Neural progenitor cell (in vitro differentiated cells): Measurements from ENCODE around the gene UBE2G2. TPM values are rescaled to one million over a fixed set of nuclear protein-coding genes. Genes with fewer than 3 reads are reported as not detected.

Source experiments
- DNase-seq: peaks from one replicate; pipeline ENCODE4 v3.0.0-alpha.2; 2016; ENCODE audit warnings: low spot score
- H2AFZ ChIP-seq: fragments of 200-600 bp; sonication (generic); replicated peaks from 2 replicates; pipeline ENCODE4 v1.6.1; 2016; ENCODE audit warnings: antibody characterized with exemption
- H3F3A ChIP-seq: fragments of 200-600 bp; sonication (generic); 2 replicates; pipeline ENCODE4 v1.6.1; 2016; ENCODE audit warnings: antibody characterized with exemption, low read depth
- H3K27ac ChIP-seq: fragments of 200-600 bp; sonication (generic); 2 replicates; pipeline ENCODE4 v1.5.1; 2016; ENCODE audit warnings: mild to moderate bottlenecking
- H3K27me3 ChIP-seq: fragments of 200-600 bp; sonication (generic); 2 replicates; pipeline ENCODE4 v1.6.1; 2016; ENCODE audit warnings: mild to moderate bottlenecking, moderate library complexity
- H3K36me3 ChIP-seq: fragments of 200-600 bp; sonication (generic); 2 replicates; pipeline ENCODE4 v1.5.1; 2016
- H3K4me1 ChIP-seq: fragments of 200-600 bp; sonication (generic); 2 replicates; pipeline ENCODE4 v1.6.1; 2016; ENCODE audit warnings: mixed run types
- H3K4me2 ChIP-seq: fragments of 200-600 bp; sonication (generic); 2 replicates; pipeline ENCODE4 v1.6.1; 2016
- H3K4me3 ChIP-seq: fragments of 200-600 bp; sonication (generic); 2 replicates; pipeline ENCODE4 v1.5.1; 2016
- H3K79me2 ChIP-seq: fragments of 200-600 bp; sonication (generic); 2 replicates; pipeline ENCODE4 v1.6.1; 2016; ENCODE audit warnings: low read depth
- H3K9ac ChIP-seq: fragments of 200-600 bp; sonication (generic); 2 replicates; pipeline ENCODE4 v1.6.1; 2016
- H3K9me3 ChIP-seq: fragments of 200-600 bp; sonication (generic); 2 replicates; pipeline ENCODE4 v1.5.1; 2016; ENCODE audit warnings: low read depth
- H4K20me1 ChIP-seq: fragments of 200-600 bp; sonication (generic); 2 replicates; pipeline ENCODE4 v1.6.1; 2016; ENCODE audit warnings: low read depth
- H3K27ac Mint-ChIP-seq: 3 replicates; pipeline ENCODE4 v1.8.0; 2021; ENCODE audit warnings: mixed read lengths
- H3K27me3 Mint-ChIP-seq: 2 replicates; pipeline ENCODE4 v1.8.0; 2022; ENCODE audit warnings: low read depth, mild to moderate bottlenecking, inconsistent platforms, moderate library complexity, mixed read lengths; ENCODE audit not compliant: insufficient read depth
- H3K36me3 Mint-ChIP-seq: 3 replicates; pipeline ENCODE4 v1.8.0; 2021; ENCODE audit warnings: mixed read lengths
- H3K4me1 Mint-ChIP-seq: 3 replicates; pipeline ENCODE4 v1.8.0; 2021; ENCODE audit warnings: mixed read lengths
- H3K4me3 Mint-ChIP-seq: 3 replicates; pipeline ENCODE4 v1.8.0; 2021; ENCODE audit warnings: mild to moderate bottlenecking, moderate library complexity, mixed read lengths
- H3K9me3 Mint-ChIP-seq: 3 replicates; pipeline ENCODE4 v1.8.0; 2020; ENCODE audit warnings: mixed read lengths
- EZH2 ChIP-seq: fragments of 200-600 bp; sonication (generic); IDR thresholded peaks from 2 replicates; pipeline ENCODE4 v1.6.1; 2017; ENCODE audit warnings: antibody characterized with exemption, mild to moderate bottlenecking, moderate library complexity
- EZH2phosphoT487 ChIP-seq: fragments of 200-600 bp; sonication (generic); IDR thresholded peaks from 2 replicates; pipeline ENCODE4 v1.6.1; 2017; ENCODE audit warnings: antibody characterized with exemption
- total RNA-seq: library from RNA; depleted of rRNA; stranded (reverse); fragments of >200 nt; gene quantifications from 2 replicates; pipeline ENCODE4 v1.2.3, GENCODE V29; 2015; ENCODE audit warnings: low replicate concordance
- TF ChIP-seq, protein P1 (sequence below): fragments of 200-600 bp; sonication (generic); IDR thresholded peaks from 2 replicates; pipeline ENCODE4 v1.5.1; 2017; ENCODE audit warnings: antibody characterized with exemption, mild to moderate bottlenecking

UBE2G2 gene
- total RNA-seq, 1 donor from 2014 or later: 83.1 TPM

GRCh38 chr21:44764319-44765230, 37.0 kb downstream of the UBE2G2 start:
- peaks cover 3% of the 10 kb centered on the region for H4K20me1 ChIP-seq
- no peaks in the 10 kb centered on the region for H3K9me3 ChIP-seq
- H3K27me3 ChIP-seq: no peaks in the 10 kb centered on the region
- peaks cover 13% of the 10 kb centered on the region for H3F3A ChIP-seq
- H3K4me1 Mint-ChIP-seq: peaks cover 31% of the 10 kb centered on the region
- H3K79me2 ChIP-seq: no peaks in the 10 kb centered on the region
- no peak overlapping the region for H3K4me2 ChIP-seq
- no peak overlapping the region for H3K4me3 Mint-ChIP-seq
- no peaks in the 10 kb centered on the region for H3K36me3 ChIP-seq
- no peak overlapping the region for H2AFZ ChIP-seq
- H3K9me3 Mint-ChIP-seq: no peaks in the 10 kb centered on the region
- H3K27ac ChIP-seq: no peak overlapping the region
- peaks cover 2% of the 10 kb centered on the region for H3K36me3 Mint-ChIP-seq
- no peak overlapping the region for H3K4me3 ChIP-seq
- H3K27me3 Mint-ChIP-seq: peaks cover 8% of the 10 kb centered on the region
- no peak overlapping the region for H3K27ac Mint-ChIP-seq
- peak; percentile 39 for DNase-seq
- TF ChIP-seq EZH2: no peak
- no peak for TF ChIP-seq EZH2phosphoT487
- TF ChIP-seq, protein P1, sequence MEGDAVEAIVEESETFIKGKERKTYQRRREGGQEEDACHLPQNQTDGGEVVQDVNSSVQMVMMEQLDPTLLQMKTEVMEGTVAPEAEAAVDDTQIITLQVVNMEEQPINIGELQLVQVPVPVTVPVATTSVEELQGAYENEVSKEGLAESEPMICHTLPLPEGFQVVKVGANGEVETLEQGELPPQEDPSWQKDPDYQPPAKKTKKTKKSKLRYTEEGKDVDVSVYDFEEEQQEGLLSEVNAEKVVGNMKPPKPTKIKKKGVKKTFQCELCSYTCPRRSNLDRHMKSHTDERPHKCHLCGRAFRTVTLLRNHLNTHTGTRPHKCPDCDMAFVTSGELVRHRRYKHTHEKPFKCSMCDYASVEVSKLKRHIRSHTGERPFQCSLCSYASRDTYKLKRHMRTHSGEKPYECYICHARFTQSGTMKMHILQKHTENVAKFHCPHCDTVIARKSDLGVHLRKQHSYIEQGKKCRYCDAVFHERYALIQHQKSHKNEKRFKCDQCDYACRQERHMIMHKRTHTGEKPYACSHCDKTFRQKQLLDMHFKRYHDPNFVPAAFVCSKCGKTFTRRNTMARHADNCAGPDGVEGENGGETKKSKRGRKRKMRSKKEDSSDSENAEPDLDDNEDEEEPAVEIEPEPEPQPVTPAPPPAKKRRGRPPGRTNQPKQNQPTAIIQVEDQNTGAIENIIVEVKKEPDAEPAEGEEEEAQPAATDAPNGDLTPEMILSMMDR: no peak
- H3K4me1 ChIP-seq: peaks cover 12% of the 10 kb centered on the region
- H3K9ac ChIP-seq: no peak overlapping the region

DNA sequence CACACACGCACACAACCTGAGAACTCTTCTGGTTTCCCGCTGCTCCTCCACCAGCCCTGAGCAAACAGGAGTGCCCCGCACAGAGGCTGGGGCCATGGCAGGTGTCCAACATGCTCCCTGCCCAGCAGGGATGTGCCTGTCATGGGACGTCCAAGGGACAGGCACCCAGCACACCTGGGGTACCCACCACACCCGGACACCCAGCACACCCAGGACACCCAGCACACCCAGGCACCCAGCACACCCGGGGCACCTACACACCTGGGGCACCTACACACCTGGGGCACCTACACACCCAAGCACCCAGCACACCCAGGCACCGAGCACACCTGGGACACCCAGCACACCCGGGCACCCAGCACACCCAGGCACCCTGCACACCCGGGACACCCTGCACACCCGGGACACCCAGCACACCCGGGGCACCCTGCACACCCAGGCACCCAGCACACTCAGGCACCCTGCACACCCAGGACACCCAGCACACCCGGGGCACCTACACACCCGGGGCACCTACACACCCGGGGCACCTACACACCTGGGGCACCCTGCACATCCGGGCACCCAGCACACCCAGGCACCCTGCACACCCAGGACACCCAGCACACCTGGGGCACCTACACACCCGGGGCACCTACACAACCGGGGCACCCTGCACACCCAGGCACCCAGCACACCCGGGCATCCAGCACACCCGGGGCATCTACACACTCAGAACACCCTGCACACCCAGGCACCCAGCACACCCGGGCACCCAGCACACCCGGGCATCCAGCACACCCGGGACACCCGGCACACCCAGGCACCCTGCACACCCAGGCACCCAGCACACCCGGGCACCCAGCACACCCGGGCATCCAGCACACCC, 37.9 kb downstream of the UBE2G2 start:
- Histone ChIP-seq H3K27me3 (no peaks in the 10 kb centered on the region), H3F3A (peaks cover 6% of the 10 kb centered on the region), H3K4me2 (no peak overlapping the region), H3K9me3 (no peaks in the 10 kb centered on the region), H4K20me1 (peaks cover 3% of the 10 kb centered on the region), H3K36me3 (no peaks in the 10 kb centered on the region), H2AFZ (no peak overlapping the region), H3K4me3 (no peak overlapping the region), H3K4me1 (peaks cover 8% of the 10 kb centered on the region), H3K9ac (no peak overlapping the region), H3K27ac (no peak overlapping the region), H3K79me2 (no peaks in the 10 kb centered on the region)
- H3K27ac Mint-ChIP-seq: no peak overlapping the region
- H3K4me3 Mint-ChIP-seq: no peak overlapping the region
- TF ChIP-seq EZH2: no peak
- TF ChIP-seq, protein P1: no peak
- no peak for TF ChIP-seq EZH2phosphoT487
- no peak for DNase-seq
- H3K36me3 Mint-ChIP-seq: no peaks in the 10 kb centered on the region
- peaks cover 25% of the 10 kb centered on the region for H3K4me1 Mint-ChIP-seq
- H3K9me3 Mint-ChIP-seq: no peaks in the 10 kb centered on the region
- peaks cover 8% of the 10 kb centered on the region for H3K27me3 Mint-ChIP-seq

DNA sequence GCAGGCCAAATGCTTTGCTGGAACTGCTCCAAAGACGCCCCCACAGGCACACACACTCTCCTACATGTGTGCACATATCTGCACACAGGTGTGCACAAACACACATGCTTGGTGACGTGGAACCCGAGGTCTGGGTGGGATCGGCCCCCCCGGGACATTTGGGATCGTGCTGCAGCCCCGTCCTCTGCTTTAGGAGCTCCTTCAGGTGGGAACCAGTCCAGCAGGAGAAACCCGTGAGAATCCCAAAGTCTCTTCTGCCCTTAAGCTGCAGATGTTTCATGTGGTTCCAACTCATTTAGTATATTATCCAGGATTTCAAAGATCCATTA, 38.6 kb downstream of the UBE2G2 start:
- Histone ChIP-seq H2AFZ (no peak overlapping the region), H3K36me3 (no peaks in the 10 kb centered on the region), H3K79me2 (no peaks in the 10 kb centered on the region), H3F3A (no peaks in the 10 kb centered on the region), H3K4me3 (no peak overlapping the region), H3K4me2 (no peak overlapping the region), H3K4me1 (peaks cover under 1% of the 10 kb centered on the region), H4K20me1 (no peaks in the 10 kb centered on the region), H3K9me3 (no peaks in the 10 kb centered on the region), H3K9ac (no peak overlapping the region), H3K27ac (no peak overlapping the region), H3K27me3 (no peaks in the 10 kb centered on the region)
- Mint-ChIP-seq H3K4me3 (no peak overlapping the region), H3K27me3 (peaks cover 8% of the 10 kb centered on the region), H3K4me1 (peaks cover 19% of the 10 kb centered on the region), H3K27ac (no peak overlapping the region), H3K36me3 (no peaks in the 10 kb centered on the region), H3K9me3 (no peaks in the 10 kb centered on the region)
- no peak for DNase-seq
- TF ChIP-seq, protein P1: no peak
- TF ChIP-seq EZH2phosphoT487: no peak
